Heart left ventricle (tissue), 13 donors: ENCODE measurements around the gene IFIT2.

Experiments
- POLR2A ChIP-seq, 2 donors: fragments of 450-650 bp; IDR thresholded peaks; one replicate each; pipeline ENCODE4 v1.6.1; 2017; ENCODE audit warnings: antibody characterized with exemption in 2 of 2, mild to moderate bottlenecking in 2 of 2, moderate library complexity in 2 of 2
- TF ChIP-seq, protein P1 (sequence below), 12 donors: fragments of 200-600 bp; sonication (generic) in 4 of 12; IDR thresholded peaks; one replicate each; pipeline versions ENCODE4 v1.5.0 to v1.8.0; 2018 to 2022; ENCODE audit warnings: antibody characterized with exemption in 12 of 12, mild to moderate bottlenecking in 5 of 12
- donor health status: ischemic (EF 13 %, LVEDD 7.1; RV severe dilation, severe dysfunction).
- donor health status: DM: no; HTN: yes; CAD: no.
- donor health status: DM: no; HTN: no; CAD: no.
- donor health status: ischemic (EF 25% LVEDD 6.9; RV normal size, moderate dysfunction).
- donor health status: ischemic (EF 25% LVEDD 5.7; RV mildly dilated, moderate dysfunction).
- donor health status: ischemic (EF 35%, LVEDD 5.7; RV mildly dilated, moderate dysfunction).
- donor health status: nonischemic (EF 11% LVEDD 7.7; RV severe dilation, severe dysfunction).
- donor health status: DM: yes; HTN: yes; CAD: no.
- donor health status: PGD.
- donor health status: ischemic (EF 29% LVEDD 5.4; RV normal size, mild dysfunction).
- donor health status: nonischemic (EF 23%, LVEDD 6.1; RV moderate dilation, normal function).

DNA sequence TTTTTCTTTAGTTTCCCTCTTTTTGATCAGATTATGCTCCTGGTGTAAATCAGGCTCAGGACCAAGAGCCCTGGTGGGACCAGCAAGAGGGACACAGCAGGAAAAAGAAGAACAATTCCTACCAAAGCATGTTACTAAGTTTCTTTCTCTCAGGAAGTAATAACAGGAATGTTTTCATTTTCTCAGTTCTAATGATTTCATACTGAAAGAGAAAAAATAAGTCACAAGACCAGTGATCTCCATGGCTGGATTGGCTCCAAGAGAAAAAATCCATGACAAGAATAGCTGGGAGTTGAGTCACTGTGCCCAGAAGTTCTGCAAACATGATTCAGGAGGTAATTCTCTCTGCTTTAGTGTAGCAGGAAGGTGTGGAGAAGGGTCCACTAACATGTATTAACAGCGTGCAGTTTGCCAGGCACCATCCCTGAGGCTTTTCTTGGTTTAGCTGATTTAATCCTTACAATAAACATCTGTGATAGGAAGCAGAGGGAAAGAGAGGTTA is 23.8 kb upstream of the IFIT2 start:
- TF ChIP-seq, protein P1, sequence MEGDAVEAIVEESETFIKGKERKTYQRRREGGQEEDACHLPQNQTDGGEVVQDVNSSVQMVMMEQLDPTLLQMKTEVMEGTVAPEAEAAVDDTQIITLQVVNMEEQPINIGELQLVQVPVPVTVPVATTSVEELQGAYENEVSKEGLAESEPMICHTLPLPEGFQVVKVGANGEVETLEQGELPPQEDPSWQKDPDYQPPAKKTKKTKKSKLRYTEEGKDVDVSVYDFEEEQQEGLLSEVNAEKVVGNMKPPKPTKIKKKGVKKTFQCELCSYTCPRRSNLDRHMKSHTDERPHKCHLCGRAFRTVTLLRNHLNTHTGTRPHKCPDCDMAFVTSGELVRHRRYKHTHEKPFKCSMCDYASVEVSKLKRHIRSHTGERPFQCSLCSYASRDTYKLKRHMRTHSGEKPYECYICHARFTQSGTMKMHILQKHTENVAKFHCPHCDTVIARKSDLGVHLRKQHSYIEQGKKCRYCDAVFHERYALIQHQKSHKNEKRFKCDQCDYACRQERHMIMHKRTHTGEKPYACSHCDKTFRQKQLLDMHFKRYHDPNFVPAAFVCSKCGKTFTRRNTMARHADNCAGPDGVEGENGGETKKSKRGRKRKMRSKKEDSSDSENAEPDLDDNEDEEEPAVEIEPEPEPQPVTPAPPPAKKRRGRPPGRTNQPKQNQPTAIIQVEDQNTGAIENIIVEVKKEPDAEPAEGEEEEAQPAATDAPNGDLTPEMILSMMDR (IDR thresholded peaks at IDR 0.05): no peak
- no peak for TF ChIP-seq POLR2A (IDR thresholded peaks at IDR 0.05)
